HepG2 (cell line): ENCODE results near the gene FUT4.

Experiments used
- ELF1 ChIP-seq: sonication (generic); formaldehyde crosslinking; IDR thresholded peaks from 2 replicates; pipeline ENCODE4 v1.4.0; 2020; ENCODE audit warnings: missing genetic modification reagents
- ETV6 ChIP-seq: sonication (generic); formaldehyde crosslinking; conservative IDR thresholded peaks from 2 replicates; pipeline ENCODE4 v1.4.0; 2020; ENCODE audit warnings: missing genetic modification reagents
- EZH2 ChIP-seq: conservative IDR thresholded peaks from 2 replicates; pipeline ENCODE4 v1.6.1; 2012; ENCODE audit warnings: mild to moderate bottlenecking, low read depth, low read length, moderate library complexity
- FOXA1 ChIP-seq, 2 experiments: fragments of 450-650 bp in 1 of 2; sonication (generic) in 1 of 2; formaldehyde crosslinking in 1 of 2; IDR thresholded peaks; 2 replicates each; pipeline versions ENCODE4 v1.4.0 to v1.6.1; 2016 to 2020; ENCODE audit warnings: missing genetic modification reagents in 1 of 2
- HMG20B ChIP-seq: conservative IDR thresholded peaks from 2 replicates; pipeline ENCODE4 v1.6.1; 2016; ENCODE audit warnings: missing genetic modification reagents, missing compliant biosample characterization
- RCOR2 ChIP-seq: IDR thresholded peaks from 2 replicates; pipeline ENCODE4 v1.6.1; 2016; ENCODE audit warnings: missing biosample characterization, missing genetic modification reagents
- RFX1 ChIP-seq: fragments of 450-650 bp; IDR thresholded peaks from 2 replicates; pipeline ENCODE4 v1.6.1; 2017
- ZNF564 ChIP-seq: sonication (generic); formaldehyde crosslinking; IDR thresholded peaks from 2 replicates; pipeline ENCODE4 v1.8.1; 2023; ENCODE audit warnings: mild to moderate bottlenecking, missing genetic modification reagents
- TF ChIP-seq, protein P1 (sequence below): sonication (generic); formaldehyde crosslinking; IDR thresholded peaks from 2 replicates; pipeline ENCODE4 v1.5.0; 2020; ENCODE audit warnings: missing genetic modification reagents, mild to moderate bottlenecking, borderline replicate concordance
- TF ChIP-seq, protein P2 (sequence below): sonication (generic); formaldehyde crosslinking; IDR thresholded peaks from 2 replicates; pipeline ENCODE4 v1.8.1; 2022; ENCODE audit warnings: low read depth, mild to moderate bottlenecking, missing genetic modification reagents
- TF ChIP-seq, protein P3 (sequence below): sonication (generic); formaldehyde crosslinking; IDR thresholded peaks from 2 replicates; pipeline ENCODE4 v1.8.0; 2022; ENCODE audit warnings: mild to moderate bottlenecking, missing genetic modification reagents
- TF ChIP-seq, protein P4 (sequence below): sonication (generic); formaldehyde crosslinking; IDR thresholded peaks from 2 replicates; pipeline ENCODE4 v1.5.0; 2020; ENCODE audit warnings: mild to moderate bottlenecking, missing genetic modification reagents, moderate library complexity
- TF ChIP-seq, protein P5 (sequence below): IDR thresholded peaks from 2 replicates; pipeline ENCODE4 v1.6.1; 2016; ENCODE audit warnings: low read depth, missing genetic modification reagents, missing compliant biosample characterization

DNA sequence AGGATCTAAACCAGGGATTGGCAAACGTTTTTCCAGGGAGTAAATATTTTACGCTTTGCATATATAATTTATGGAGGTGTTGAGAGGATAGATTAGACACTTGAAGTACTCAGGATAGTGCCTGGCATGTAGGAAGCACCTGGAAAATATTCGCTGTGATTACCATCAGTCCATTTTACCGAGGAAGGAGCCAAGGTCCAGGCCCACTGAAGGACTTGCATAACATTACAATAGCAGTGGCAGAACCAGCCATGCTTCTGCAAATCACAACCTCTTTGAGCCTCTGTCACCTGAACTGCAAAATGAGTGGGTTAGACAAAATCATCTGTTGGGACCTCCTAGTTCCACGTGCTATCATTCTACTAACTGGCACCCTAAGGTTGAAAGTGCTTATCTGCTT is 5.4 kb downstream of the FUT4 start:
- TF ChIP-seq FOXA1 (IDR thresholded peaks at IDR 0.05) (no peak), FOXA1 (CRISPR knock-in tag; IDR thresholded peaks at IDR 0.05) (no peak), ELF1 (CRISPR knock-in tag) (no peak), RCOR2 (CRISPR knock-in tag) (no peak), ETV6 (CRISPR knock-in tag) (no peak), ZNF564 (no peak), RFX1 (no peak), HMG20B (no peak), EZH2 (no peak)
- TF ChIP-seq, protein P1, sequence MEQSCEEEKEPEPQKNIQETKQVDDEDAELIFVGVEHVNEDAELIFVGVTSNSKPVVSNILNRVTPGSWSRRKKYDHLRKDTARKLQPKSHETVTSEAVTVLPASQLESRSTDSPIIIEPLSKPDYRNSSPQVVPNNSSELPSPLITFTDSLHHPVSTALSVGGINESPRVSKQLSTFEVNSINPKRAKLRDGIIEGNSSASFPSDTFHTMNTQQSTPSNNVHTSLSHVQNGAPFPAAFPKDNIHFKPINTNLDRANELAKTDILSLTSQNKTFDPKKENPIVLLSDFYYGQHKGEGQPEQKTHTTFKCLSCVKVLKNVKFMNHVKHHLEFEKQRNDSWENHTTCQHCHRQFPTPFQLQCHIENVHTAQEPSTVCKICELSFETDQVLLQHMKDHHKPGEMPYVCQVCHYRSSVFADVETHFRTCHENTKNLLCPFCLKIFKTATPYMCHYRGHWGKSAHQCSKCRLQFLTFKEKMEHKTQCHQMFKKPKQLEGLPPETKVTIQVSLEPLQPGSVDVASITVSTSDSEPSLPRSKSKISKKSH, result no peak
- TF ChIP-seq, protein P2, sequence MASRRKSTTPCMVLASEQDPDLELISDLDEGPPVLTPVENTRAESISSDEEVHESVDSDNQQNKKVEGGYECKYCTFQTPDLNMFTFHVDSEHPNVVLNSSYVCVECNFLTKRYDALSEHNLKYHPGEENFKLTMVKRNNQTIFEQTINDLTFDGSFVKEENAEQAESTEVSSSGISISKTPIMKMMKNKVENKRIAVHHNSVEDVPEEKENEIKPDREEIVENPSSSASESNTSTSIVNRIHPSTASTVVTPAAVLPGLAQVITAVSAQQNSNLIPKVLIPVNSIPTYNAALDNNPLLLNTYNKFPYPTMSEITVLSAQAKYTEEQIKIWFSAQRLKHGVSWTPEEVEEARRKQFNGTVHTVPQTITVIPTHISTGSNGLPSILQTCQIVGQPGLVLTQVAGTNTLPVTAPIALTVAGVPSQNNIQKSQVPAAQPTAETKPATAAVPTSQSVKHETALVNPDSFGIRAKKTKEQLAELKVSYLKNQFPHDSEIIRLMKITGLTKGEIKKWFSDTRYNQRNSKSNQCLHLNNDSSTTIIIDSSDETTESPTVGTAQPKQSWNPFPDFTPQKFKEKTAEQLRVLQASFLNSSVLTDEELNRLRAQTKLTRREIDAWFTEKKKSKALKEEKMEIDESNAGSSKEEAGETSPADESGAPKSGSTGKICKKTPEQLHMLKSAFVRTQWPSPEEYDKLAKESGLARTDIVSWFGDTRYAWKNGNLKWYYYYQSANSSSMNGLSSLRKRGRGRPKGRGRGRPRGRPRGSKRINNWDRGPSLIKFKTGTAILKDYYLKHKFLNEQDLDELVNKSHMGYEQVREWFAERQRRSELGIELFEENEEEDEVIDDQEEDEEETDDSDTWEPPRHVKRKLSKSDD, result no peak
- TF ChIP-seq, protein P3, sequence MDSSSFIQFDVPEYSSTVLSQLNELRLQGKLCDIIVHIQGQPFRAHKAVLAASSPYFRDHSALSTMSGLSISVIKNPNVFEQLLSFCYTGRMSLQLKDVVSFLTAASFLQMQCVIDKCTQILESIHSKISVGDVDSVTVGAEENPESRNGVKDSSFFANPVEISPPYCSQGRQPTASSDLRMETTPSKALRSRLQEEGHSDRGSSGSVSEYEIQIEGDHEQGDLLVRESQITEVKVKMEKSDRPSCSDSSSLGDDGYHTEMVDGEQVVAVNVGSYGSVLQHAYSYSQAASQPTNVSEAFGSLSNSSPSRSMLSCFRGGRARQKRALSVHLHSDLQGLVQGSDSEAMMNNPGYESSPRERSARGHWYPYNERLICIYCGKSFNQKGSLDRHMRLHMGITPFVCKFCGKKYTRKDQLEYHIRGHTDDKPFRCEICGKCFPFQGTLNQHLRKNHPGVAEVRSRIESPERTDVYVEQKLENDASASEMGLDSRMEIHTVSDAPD (CRISPR knock-in tag), result no peak
- TF ChIP-seq, protein P4, sequence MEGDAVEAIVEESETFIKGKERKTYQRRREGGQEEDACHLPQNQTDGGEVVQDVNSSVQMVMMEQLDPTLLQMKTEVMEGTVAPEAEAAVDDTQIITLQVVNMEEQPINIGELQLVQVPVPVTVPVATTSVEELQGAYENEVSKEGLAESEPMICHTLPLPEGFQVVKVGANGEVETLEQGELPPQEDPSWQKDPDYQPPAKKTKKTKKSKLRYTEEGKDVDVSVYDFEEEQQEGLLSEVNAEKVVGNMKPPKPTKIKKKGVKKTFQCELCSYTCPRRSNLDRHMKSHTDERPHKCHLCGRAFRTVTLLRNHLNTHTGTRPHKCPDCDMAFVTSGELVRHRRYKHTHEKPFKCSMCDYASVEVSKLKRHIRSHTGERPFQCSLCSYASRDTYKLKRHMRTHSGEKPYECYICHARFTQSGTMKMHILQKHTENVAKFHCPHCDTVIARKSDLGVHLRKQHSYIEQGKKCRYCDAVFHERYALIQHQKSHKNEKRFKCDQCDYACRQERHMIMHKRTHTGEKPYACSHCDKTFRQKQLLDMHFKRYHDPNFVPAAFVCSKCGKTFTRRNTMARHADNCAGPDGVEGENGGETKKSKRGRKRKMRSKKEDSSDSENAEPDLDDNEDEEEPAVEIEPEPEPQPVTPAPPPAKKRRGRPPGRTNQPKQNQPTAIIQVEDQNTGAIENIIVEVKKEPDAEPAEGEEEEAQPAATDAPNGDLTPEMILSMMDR (CRISPR knock-in tag), result no peak
- TF ChIP-seq, protein P5, sequence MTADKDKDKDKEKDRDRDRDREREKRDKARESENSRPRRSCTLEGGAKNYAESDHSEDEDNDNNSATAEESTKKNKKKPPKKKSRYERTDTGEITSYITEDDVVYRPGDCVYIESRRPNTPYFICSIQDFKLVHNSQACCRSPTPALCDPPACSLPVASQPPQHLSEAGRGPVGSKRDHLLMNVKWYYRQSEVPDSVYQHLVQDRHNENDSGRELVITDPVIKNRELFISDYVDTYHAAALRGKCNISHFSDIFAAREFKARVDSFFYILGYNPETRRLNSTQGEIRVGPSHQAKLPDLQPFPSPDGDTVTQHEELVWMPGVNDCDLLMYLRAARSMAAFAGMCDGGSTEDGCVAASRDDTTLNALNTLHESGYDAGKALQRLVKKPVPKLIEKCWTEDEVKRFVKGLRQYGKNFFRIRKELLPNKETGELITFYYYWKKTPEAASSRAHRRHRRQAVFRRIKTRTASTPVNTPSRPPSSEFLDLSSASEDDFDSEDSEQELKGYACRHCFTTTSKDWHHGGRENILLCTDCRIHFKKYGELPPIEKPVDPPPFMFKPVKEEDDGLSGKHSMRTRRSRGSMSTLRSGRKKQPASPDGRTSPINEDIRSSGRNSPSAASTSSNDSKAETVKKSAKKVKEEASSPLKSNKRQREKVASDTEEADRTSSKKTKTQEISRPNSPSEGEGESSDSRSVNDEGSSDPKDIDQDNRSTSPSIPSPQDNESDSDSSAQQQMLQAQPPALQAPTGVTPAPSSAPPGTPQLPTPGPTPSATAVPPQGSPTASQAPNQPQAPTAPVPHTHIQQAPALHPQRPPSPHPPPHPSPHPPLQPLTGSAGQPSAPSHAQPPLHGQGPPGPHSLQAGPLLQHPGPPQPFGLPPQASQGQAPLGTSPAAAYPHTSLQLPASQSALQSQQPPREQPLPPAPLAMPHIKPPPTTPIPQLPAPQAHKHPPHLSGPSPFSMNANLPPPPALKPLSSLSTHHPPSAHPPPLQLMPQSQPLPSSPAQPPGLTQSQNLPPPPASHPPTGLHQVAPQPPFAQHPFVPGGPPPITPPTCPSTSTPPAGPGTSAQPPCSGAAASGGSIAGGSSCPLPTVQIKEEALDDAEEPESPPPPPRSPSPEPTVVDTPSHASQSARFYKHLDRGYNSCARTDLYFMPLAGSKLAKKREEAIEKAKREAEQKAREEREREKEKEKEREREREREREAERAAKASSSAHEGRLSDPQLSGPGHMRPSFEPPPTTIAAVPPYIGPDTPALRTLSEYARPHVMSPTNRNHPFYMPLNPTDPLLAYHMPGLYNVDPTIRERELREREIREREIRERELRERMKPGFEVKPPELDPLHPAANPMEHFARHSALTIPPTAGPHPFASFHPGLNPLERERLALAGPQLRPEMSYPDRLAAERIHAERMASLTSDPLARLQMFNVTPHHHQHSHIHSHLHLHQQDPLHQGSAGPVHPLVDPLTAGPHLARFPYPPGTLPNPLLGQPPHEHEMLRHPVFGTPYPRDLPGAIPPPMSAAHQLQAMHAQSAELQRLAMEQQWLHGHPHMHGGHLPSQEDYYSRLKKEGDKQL (CRISPR knock-in tag), result no peak
